Activated CD8-positive, alpha-beta memory T cell treated with anti-CD3 and anti-CD28 coated beads for 48 hours (primary cell): ENCODE data around the gene OR52A5.
"Not testable (repeated sequence)": the region's sequence is repeated elsewhere in the genome, so short reads cannot be mapped to it uniquely, and the experiment has no call there.

ENCODE experiments used
- DNase-seq, 3 experiments: peaks; one replicate each; pipeline ENCODE4 v3.0.0-alpha.2; 2020; ENCODE audit warnings: low read depth in 2 of 3, low spot score in 2 of 3

Gene OR52A5

DNA sequence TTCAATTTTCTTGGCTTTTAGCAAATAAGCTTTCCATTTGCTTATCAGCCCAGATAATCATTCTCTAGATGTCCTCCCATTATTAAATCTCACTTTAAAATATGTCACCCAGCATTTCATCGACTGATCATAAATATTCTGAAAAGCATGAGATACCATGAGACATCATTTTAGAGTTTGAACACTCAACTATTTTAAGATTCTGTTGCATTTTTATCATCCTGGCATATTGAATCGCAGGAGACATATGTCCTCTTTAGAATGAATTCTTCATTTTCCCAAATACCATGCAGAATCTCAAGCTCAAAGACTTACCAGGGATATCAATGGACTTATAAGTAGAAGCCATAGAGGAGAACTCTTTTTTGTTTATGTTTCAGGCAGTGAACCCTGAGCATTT lies at the start of gene OR52A5:
TSS of gene OR52A5 (minus strand) at position 361 of the 400 bp plus-strand sequence. CDS start 5,714 bp downstream, outside the sequence.
- no peak for DNase-seq

DNA sequence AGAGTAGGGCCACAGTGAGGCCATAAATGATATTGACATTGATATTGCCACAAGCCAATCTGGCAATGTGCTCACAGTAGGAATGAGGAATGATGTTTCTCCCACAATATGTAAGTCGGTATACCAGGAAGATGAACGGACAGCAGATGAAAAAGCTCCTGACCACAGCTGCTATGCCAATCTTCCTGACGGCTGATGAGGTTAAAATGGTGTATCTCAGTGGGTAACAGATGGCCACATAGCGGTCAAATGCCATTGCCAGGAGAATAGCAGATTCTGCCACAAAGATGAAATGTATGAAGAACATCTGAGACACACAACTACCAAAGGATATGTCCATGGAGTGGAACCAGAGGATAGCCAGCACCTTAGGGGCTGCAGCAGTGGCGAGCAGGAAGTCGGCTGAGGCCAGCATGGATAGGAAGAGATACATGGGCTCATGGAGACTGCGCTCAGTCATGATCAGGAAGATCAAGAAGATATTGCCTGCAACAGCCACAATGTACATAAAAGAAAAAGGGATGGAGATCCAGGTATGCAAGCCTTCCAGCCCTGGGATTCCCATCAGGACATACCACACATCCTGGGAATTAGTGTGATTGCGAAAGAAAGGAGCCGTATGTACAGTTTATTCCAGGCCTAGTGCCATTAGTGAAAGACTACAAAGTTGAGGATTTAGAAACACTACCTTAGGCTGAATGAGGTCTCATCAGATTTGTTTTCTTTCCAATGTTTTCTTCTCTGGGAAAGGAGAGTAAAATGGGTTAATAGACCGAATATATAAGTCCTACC lies 40.1 kb upstream of the OR52A5 start:
- no peak for DNase-seq

DNA sequence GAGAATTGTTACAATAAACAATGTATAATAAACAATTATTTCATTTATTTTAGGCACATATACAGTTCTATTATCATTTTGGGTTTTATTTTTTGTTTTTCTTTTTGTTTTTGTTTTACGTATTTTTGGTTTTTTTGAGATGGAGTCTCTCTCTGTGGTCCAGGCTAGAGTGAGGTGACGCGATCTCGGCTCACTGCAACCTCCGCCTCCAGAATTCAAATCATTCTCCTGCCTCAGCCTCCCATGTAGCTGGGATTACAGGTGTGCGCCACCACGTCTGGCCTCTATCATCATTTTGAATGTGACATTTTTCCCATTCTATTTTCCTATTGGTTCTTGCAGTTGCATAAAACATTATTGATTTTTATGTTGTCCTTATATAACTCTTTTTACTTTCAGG lies 36.8 kb upstream of the OR52A5 start:
- DNase-seq = no peak

- DNase-seq = no peak
These were observed 33.7 kb upstream of the OR52A5 start for GRCh38 chr11:5171856-5172255.

GRCh38 chr11:5165898-5166297 lies 27.7 kb upstream of the OR52A5 start:
- not testable (repeated sequence) for DNase-seq

DNA sequence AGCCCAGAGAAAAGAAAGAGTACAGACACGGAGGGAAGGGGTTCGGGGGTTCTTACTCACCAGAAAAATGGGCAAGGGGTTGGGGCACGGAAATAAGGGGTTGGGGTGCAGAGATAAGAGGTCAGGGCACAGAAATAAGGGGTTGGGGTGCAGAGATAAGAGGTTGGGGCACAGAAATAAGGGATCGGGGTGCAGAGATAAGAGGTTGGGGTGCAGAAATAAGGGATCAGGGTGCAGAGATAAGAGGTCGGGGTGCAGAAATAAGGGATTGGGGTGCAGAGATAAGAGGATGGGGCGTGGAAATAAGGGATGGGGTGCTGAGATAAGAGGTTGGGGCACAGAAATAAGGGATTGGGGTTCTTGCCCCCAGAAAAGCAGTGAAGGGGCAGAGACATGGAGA lies 26.7 kb upstream of the OR52A5 start:
- not testable (repeated sequence) for DNase-seq

DNA sequence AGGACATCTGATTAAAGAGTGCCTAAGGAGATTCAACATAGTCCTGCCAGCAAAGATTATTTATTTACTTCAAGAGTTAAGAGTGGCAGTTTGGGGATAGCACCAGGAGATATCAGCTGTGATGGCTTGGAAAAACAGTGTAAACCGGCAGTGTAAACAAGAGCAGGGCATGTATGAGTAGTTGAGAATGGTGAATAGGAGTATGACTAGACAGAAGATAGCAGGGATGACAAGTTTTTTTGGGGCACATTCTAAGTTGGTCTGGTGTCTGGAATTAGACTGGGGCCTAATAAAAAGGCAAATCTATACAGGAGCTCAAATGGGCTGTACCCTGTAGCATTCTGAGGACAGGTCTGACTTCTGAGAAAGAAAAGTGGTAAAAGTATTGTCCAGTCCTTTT lies 22.9 kb upstream of the OR52A5 start:
- not testable (repeated sequence) for DNase-seq

DNA sequence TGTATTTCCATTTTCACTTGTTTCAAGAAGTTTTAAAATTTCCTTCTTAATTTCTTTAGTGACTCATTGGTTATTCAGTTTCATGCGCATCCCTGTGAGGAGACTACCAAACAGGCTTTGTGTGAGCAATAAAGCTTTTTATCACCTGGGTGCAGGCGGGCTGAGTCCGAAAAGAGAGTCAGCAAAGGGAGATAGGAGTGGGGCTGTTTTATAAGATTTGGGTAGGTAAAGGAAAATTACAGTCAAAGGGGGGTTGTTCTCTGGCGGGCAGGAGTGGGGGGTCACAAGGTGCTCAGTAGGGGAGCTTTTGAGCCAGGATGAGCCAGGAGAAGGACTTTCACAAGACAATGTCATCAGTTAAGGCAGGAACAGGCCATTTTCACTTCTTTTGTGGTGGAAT lies 22.1 kb upstream of the OR52A5 start:
- DNase-seq = not testable (repeated sequence)

- DNase-seq = no peak
These were observed 21.6 kb upstream of the OR52A5 start for GRCh38 chr11:5159806-5160205.

DNA sequence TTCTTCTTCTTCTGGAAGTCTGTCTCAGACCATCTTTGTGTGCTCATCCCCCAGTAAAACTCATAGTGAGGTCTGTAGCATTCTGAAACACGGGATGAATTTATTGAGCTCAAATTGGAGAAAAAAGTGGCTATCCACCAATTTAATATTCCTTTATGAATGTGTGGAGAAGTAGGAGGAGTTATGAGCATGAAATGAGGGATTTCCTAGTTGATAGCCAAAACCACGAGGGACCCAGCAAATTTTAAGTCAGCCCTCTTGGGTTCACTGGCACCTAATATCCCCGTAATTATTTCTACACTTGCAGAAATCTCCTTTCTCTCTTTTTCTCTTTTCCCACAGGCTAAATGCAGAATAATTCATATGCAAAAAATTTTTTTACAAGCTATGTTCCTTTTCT lies 16.5 kb upstream of the OR52A5 start, which contains the start of gene OR52A1:
TSS of gene OR52A1 (minus strand) at position 101 of the 400 bp plus-strand sequence. CDS start 2,388 bp downstream, outside the sequence.
- no peak for DNase-seq

DNA sequence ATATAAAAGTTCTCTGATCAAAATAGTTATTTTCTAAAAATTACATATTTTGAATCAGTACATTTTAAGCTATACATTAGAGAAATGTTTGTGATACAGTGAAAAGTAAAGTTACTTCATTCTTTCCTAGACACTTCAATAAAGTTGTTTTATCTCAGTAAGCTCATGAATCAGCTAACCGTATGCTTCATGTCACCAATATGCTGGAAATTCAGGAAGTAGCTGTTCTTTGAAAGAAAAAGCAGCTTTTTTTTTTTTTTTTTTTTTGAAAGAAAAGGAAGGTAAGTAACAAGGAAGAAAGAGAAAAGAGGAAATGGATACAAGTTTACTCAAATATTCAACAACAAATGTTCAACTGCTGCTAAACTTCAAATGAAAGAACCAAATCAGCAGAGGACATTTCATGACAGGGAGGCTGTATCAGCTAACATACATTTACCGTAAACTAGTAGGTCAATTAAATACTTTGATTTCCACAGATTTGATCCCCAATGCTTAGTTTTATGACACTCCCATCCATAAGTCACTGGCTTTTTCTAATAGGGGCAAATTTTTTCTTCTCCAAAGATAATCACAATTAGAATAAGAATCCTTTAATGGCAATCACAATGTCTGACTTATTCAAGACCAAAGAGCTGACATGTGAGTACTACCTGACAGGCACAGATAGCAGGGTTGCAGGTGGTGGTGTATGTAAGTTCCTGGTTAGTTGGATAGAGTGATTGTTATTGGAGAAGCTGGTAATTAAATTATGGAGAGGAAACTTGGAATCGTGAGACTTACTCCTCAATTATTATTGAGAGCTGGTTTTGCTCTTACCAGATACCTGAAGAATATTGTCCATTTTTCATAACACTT lies 15.6 kb upstream of the OR52A5 start:
- no peak for DNase-seq

GRCh38 chr11:5151713-5152153 lies 13.6 kb upstream of the OR52A5 start:
- DNase-seq = no peak

GRCh38 chr11:5144206-5144605 lies 6.0 kb upstream of the OR52A5 start:
- DNase-seq = not testable (repeated sequence)

DNA sequence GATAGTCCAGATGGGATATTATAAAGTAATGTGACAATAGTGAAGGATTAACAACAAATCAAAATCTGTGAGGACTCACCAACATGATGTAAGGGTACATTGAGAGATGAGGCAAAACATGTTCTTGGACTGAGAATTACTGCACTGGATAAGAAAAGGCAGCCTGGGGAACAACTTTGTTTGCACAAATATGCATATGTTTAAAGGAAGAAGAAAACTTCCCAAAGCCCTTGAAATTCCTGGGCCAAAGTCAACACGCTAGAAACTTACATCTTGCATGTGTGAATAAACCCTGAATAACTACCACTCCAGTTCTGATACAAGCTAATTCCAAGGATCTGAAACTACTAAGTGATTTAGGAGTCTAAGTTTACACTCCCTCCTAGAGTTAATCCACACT lies 1.1 kb downstream of the OR52A5 start:
- no peak for DNase-seq

DNA sequence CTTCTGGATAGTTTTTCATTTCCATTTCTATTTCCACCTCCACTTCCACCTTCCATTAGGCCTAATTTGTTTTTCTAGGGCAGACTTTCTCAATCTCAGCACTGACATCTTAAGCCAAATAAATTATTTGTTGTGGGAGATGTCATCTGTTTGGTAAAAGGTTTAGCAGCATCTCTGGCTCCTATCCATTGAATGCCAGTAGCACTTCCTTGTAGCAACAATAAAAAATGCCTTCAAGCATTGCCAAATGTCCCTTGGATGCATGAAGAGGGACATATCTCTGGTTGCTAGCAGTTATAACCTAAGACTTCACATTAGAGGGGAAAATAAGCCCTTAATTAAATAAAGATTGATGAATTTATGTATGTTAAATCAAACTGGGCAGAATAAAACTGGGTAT lies 1.9 kb downstream of the OR52A5 start:
- no peak for DNase-seq

GRCh38 chr11:5131584-5132335 lies 6.4 kb downstream of the OR52A5 start:
- DNase-seq = no peak

DNA sequence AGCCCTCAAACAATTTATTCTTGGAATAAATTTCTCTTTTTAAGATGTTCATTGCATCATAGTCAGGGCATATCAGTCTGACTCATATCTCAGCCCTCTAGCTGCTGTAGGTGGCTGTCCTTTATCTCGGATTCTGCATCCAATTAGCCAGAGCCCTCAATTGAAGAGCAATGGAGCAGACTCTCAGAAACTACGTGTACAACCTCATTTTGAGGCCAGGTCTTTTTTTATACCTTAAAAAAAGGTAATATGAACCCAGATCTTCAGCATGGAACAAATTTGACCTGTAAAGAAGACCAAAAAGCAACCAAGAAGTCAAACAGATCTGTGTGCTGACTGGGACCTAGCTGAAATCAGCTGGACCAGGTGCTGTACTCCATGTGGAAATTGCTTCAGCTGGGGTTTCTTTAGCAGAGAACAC lies 8.7 kb downstream of the OR52A5 start:
- no peak for DNase-seq

- no peak for DNase-seq
These were observed 13.1 kb downstream of the OR52A5 start for GRCh38 chr11:5124891-5125620.

DNA sequence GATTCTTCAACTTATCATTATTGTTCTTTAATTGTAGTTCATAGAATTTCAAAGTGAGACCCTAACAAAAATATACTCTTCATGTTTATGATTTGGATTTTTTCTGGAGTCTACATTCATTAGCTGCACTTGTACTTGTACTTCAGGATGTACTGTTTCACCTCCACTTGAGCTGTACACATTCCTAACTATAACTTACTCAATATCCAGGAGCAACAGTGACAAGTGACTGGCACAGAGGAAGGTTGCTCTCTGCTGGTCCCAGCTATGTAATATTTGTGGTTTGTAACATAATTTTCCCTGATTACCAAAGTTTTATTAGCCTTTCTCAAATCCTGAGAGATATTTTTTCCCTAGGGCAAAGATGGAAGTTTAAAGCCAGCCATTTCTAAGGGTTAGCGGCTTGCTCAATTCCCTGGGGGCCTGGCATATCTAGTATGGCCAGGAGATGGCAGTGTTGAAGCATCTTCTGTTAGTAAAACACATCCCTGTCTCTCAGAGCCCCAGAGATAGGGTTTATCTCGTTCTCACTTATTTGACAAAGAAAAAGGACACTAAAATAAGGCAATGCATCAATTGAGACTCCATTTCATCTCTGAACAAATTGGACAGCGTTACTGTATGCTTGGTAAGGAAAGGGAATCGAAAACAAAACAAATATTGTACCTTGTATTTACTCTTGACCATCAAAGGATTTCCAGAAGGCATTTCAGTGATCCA lies 14.2 kb downstream of the OR52A5 start:
- DNase-seq = peak in 2 of 3 experiments; percentile 4 to 14

DNA sequence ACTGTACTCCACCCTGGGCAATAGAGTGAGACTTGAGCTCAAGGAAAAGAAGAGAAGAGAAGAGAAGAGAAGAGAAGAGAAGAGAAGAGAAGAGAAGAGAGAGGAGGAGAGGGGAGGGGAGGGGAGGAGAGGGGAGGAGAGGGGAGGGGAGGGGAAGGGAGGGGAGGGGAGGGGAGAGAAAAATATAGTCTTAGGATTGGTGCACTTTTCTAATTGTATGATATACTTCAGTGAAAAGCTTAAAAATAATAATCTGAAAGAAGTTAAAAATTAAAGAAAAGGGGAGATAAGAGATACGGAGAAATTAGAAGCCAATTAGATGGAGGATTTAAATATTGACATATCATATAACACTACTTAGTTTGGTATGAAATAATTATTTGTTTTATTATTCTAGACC lies 19.3 kb downstream of the OR52A5 start:
- no peak for DNase-seq
